ENCODE data around the gene REN. TPM values are rescaled to one million over a fixed set of nuclear protein-coding genes. Genes with fewer than 3 reads are reported as not detected.

REN gene
- total and polyA plus RNA-seq, 2 of the 8 experiments (the other 6 are each of a cell fraction or from before 2014, with no cell fraction given) = 0.05 TPM; not detected in 1

DNA sequence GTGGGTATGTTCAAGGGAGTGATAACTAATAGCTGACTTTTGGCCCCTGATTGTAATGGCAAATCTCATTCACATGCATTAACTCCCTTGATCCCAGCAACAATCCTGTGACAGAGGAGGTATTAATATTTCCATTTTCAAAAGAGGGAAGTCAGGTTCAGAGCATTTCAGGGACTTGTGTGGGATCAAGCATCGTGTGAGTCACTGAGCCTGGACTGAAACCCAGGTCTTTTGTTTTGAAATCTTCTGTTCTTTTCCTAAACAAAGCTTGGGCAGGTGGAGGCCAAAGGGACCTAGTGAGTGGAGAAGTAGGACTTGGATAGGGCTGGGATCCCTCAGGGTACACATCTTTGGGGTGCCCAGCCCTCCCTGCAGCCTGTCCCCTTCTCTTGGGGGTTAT lies 52.2 kb downstream of the REN start (continued):
- TF ChIP-seq YY1 (IDR thresholded peaks at IDR 0.05; ENCODE audit: low read depth, low read length) = no peak
- no peak for TF ChIP-seq BCL11A (IDR thresholded peaks at IDR 0.05; ENCODE audit: low read depth in 2 of 2, low read length in 2 of 2)
- TF ChIP-seq SP2 (IDR thresholded peaks at IDR 0.05; ENCODE audit: low read length) = no peak
- no peak for TF ChIP-seq RFX5 (IDR thresholded peaks at IDR 0.05; ENCODE audit: borderline replicate concordance, low read depth, low read length)
- no peak for TF ChIP-seq TAF1 (IDR thresholded peaks at IDR 0.05; ENCODE audit: low read depth, low read length)
